Effector CD4-positive, alpha-beta T cell (primary cell): ENCODE data around the gene ZFAND3.

Source experiments
- DNase-seq: peaks from one replicate; pipeline ENCODE4 v3.0.0-alpha.2; 2020
- total RNA-seq: gene quantifications from one replicate; lab custom pipeline; 2026; lab: John Stamatoyannopoulos, UW

The ZFAND3 gene
- total RNA-seq: 40.3 reads per million, percentile 63 among the genes with 10 or more reads in this experiment

DNA sequence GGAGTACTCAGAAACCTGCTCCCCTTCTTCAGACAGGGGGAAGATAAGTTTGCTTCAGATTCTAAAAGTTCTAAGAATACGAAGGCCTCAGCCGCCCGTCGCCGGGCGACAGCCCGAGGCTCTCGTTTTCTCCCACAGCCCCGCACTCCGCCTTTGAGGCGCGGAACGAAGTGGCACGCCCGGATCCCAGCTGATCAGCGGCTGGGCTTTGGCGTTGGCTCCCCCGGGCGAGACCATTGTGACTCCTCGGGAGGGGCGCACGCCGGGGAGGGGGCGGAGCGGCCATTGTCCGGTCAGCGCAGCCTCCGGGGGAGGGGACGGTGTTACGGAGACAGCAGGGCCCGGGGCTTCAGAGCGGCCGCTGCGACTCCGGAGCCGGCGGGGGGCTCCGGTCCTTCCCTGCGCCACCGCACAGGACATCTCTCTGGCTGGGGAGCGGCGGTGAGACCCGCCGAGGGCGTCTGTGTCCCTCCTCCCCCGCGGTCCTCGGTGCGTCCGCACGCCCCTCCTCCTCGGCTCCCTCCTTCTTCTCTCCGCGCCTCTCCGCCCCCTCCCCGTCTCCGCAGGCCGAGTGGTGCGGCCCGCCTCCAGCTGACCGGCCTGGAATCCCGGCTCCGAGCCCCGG, at the start of gene ZFAND3:
ZFAND3 (plus strand) TSS at position 551 of the 625 bp plus-strand sequence. CDS start 219 bp downstream, outside the sequence.
- DNase-seq: peak; percentile 84

GRCh38 chr6:37774028-37774680, 45.4 kb upstream of the ZFAND3 start:
- DNase-seq: no peak

- DNase-seq: no peak
Observed at GRCh38 chr6:37776566-37776965, 43.0 kb upstream of the ZFAND3 start.

GRCh38 chr6:37777272-37777834, 42.2 kb upstream of the ZFAND3 start:
- DNase-seq: no peak

DNA sequence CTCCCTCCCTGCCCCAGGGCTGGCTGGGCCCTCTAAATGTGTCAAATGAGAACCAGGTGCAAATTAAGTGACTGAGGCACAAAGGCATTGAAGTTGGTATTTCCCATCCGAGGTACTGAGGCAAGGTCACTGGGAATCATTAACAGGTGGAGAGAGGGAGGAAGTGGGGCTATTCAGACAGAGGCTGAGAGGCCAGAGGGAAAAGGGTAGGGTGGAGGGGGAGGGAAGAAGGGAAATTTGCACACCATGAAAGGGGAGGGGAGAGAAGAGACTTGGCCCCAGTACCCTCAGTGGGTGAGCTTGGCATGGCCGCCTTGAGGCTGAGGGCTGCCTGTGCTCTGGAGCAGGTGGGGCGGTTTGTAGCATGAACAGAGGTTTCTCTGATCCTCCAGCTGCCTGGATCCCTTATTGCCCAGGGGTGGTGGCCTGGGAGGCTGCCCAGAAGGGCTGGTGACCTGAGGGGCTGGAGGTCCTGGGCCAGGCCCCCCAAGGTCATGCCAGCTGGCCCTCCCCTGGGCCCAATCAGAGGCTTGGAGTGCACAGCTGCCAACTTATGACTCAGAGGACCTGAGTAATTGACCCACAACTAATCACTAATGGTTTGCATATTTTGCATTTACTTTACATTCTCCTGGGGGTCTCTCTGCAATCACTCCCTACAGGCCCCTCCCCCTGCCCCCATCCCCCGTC, 40.3 kb upstream of the ZFAND3 start:
- no peak for DNase-seq

- DNase-seq: no peak
Observed at GRCh38 chr6:37779902-37780628, 39.5 kb upstream of the ZFAND3 start.

DNA sequence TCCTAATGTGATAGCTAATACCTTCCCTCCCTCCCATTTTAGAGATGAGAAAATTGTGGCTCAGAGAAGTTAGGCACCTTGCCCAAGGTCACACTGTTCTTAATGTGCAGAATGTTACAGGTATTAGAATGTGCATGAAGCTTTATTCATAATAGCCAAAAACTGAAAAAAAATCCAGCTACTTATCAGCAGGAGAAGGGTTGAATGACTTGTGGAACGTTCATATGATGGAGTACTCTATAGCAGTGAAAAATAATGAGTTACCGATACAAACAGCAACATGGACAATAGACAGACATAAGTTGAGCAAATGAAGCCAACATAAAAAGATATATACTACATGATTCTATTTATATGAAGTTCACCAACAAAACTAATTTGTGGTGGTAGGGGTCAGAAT, 37.7 kb upstream of the ZFAND3 start:
- DNase-seq: no peak

DNA sequence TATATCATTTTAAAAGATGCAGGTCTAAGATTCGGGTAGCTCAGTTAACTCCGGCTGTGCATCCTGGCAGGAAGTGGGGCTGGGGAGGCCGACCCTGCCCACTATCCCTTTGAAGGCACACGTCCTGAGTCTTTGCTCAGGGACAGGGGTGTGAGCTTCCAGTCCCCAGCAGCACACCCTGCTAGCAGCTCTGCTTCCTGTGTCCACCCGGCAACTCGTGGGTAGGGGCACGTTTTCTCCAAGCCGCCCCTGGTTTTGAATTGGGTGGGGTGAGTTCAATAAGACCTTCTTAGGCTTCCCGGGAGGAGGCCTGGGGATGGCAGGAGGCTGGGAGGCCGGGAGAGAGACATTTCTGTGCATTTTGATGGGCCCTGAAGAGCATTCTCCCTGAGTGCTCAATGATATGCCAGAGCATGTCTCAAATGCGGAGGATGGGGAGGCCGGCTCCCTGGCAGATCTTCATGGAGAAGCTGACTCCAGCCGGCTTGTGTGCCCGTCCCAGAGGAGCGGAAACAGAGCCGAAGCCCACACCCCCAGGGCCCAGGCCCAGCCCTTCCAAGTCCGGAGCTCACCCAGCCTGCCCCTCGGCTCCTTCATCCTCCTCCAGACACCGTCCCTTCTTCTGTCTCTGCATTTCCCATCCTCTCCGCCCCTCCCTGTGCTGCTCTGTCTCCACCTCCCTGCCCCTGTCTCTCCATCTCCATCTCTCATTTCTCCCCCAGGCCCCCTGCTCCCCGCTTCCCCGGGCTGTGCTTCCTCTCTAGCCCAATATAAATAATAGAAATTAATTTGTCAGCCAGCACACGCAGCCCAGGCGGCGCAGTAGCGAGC, 36.3 kb upstream of the ZFAND3 start:
- DNase-seq: no peak

- DNase-seq: no peak
Observed at GRCh38 chr6:37783856-37784584, 35.5 kb upstream of the ZFAND3 start.

- no peak for DNase-seq
Observed at GRCh38 chr6:37784585-37784967, 35.0 kb upstream of the ZFAND3 start.

DNA sequence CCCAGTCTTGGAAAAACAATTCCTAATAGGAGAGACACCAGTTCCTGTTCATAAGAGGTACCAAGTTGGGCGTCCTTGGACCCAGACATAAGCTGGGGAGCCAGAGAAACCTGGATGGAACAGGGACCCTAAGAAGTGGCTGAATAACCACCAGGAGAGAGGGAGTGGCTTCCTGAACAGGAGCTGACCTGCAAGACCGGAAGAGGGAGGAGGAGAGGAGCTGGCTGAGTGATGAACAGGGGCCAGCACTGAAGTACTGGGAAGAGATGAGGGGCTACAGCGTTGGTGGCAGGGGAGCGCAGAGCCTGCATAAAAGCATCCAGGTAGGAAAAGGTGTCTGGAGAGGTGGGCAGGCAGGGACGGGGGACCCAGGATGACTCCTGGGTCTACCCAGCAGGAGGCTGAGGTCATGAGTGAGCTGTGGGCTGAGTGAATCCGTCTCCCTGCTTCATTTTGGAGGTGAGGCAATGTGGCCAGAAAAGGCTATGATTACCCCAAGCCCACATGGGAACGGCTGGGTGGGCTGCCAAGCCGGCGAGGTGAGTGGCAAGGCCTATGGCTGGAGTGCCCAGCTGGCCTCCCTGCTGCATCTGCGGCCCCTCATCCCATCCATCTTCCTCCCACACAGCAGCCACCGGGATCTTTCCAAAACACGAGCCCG, 34.4 kb upstream of the ZFAND3 start:
- DNase-seq: no peak

DNA sequence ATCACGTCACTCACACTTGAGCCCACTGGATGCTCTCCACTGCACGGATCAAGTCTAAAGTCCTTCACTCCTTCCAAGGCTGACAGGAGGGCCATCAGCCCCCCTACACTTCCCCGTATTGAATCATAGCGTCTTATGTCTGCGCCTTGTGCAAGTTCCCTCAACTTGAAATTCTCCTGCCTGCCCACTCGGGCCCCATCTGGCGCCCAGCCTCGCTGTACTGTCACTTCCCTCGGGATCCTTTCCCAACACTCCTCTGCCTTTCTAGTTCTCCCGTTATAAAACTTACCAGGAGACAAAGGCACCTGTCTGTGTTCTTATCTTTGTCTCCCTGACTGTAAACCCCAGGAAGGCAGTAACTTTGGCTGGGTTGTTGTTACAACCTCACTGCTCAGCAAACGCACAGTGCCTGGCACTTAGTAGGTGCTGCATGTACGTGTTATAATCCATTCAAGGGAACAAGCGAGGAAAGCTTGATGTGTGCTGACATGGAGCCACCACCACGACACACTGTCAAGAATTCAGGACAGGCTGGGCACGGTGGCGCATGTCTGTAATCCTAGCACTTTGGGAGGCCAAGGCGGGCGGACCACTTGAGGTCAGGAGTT, 33.8 kb upstream of the ZFAND3 start:
- no peak for DNase-seq

DNA sequence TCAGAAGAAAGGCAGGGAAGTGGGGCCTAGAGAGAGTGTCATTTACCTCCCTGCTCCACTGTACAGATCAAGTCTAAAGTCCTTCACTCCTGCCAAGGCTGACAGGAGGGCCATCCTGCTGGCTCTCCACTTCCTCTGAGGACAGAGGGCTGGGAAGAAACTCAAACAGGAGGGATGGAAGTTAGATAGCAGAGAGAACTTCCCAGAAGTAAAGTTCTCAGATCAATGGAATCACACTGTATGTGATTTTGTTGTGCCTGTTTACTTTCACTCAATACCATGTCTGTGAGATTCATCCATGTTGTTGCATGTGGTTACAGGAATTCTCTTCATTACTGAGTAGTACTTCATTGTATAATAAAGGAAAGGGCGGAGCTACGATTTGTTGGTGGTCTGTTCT, 32.3 kb upstream of the ZFAND3 start:
- DNase-seq: no peak

GRCh38 chr6:37788259-37788658, 31.3 kb upstream of the ZFAND3 start:
- DNase-seq: no peak

- DNase-seq: peak; percentile 61
Observed at GRCh38 chr6:37791156-37791919, 28.2 kb upstream of the ZFAND3 start.

DNA sequence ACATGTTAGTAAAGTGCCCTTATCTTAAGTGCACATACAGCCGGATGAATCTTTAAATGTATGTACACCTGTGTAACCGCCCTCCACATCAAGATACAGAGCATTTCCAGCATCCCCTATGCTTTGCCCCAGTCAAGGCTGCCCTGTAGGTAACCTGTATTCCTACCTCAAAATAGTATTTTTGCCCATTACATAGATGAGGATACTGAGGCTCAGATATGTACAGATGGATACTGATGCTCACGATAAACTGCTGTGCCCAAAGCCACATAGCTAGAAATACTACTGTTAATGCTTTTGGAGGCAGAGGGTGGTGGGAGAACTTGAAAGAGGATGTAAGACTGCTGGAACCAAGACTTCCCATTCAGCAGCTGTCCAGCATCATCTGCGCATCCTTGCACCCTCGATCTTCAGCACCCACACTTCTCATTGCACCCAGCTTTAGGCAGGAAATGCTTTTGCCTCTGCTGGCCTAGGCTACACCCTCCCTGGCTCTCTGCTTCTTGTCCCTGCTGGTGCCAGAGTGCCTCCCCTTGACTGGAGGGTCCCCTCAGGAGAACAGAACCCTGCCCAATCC, 27.0 kb upstream of the ZFAND3 start:
- DNase-seq: no peak

DNA sequence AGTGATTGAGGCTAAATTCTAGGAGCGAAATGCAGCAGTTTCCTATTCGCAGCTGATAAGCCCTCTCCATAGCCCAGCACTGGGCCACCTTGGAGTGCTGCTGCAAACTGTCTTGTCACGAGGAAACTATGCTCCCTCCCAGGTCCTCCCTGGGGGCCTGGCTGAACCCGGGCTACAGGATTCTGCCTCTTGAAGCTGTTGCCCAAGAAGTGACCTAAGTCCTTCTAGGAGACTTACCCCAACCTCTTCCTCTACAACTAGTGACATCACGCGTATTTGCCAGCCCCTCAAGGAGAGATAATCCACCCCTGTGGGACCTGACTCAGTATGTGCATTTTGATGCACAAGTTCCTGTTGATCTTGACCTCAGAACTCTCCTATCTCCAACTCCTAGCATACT, 26.5 kb upstream of the ZFAND3 start:
- DNase-seq: no peak

DNA sequence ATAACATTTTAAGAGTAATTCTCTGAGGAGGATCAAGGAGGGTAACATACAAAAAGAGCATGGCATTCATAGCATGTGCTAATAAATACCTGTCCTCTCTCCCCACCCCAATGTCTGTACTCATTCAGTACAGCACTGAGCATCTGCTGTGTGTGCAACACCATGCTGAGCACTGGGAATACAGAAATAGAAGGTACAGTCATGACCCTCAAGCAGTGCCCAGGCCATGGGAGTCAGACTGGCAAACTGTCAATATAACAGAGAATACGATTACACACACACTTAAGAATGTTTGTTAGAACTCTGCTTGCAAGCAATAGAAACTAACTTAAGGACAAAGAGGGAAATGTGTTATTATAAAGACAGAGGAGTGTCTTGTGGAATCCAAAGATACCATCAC, 24.7 kb upstream of the ZFAND3 start:
- DNase-seq: no peak
